Measurements from ENCODE around the gene ZBTB38.

The ZBTB38 gene

GRCh38 chr3:141384575-141384974, 16.3 kb downstream of the ZBTB38 start:
- no peak for TF ChIP-seq CTCF (IDR thresholded peaks at IDR 0.05; ENCODE audit: low read depth, low read length)
- no peak overlapping the region for H3K4me3 ChIP-seq (ENCODE audit: low read depth, low read length)
- DNase-seq (ENCODE audit: low read depth, low spot score): no peak
- in situ Hi-C loops (cut with HindIII; ENCODE audit: low sequenced_read_pairs): no loop called here

- peak overlapping the region; percentile 2 for H3K4me3 ChIP-seq (ENCODE audit: low read depth, low read length)
- no peak for TF ChIP-seq CTCF (IDR thresholded peaks at IDR 0.05; ENCODE audit: low read depth, low read length)
- in situ Hi-C loops (cut with HindIII; ENCODE audit: low sequenced_read_pairs): no loop called here
- peak; percentile 35 for DNase-seq (ENCODE audit: low read depth, low spot score)
Measured at GRCh38 chr3:141385406-141386125, 17.3 kb downstream of the ZBTB38 start.

GRCh38 chr3:141386126-141386488, 17.8 kb downstream of the ZBTB38 start:
- H3K4me3 ChIP-seq (ENCODE audit: low read depth, low read length): peak overlapping the region; percentile 2
- in situ Hi-C loops (cut with HindIII; ENCODE audit: low sequenced_read_pairs): no loop called here
- DNase-seq (ENCODE audit: low read depth, low spot score): no peak
- no peak for TF ChIP-seq CTCF (IDR thresholded peaks at IDR 0.05; ENCODE audit: low read depth, low read length)

- no peak for DNase-seq (ENCODE audit: low read depth, low spot score)
- TF ChIP-seq CTCF (IDR thresholded peaks at IDR 0.05; ENCODE audit: low read depth, low read length): no peak
- H3K4me3 ChIP-seq (ENCODE audit: low read depth, low read length): no peak overlapping the region
- in situ Hi-C loops (cut with HindIII; ENCODE audit: low sequenced_read_pairs): no loop called here
Measured at GRCh38 chr3:141386611-141387111, 18.4 kb downstream of the ZBTB38 start.

- no peak for TF ChIP-seq CTCF (IDR thresholded peaks at IDR 0.05; ENCODE audit: low read depth, low read length)
- in situ Hi-C loops (cut with HindIII; ENCODE audit: low sequenced_read_pairs): no loop called here
- DNase-seq (ENCODE audit: low read depth, low spot score): no peak
- no peak overlapping the region for H3K4me3 ChIP-seq (ENCODE audit: low read depth, low read length)
Measured at GRCh38 chr3:141387516-141387915, 19.2 kb downstream of the ZBTB38 start.

- no peak overlapping the region for H3K4me3 ChIP-seq (ENCODE audit: low read depth, low read length)
- no peak for DNase-seq (ENCODE audit: low read depth, low spot score)
- TF ChIP-seq CTCF (IDR thresholded peaks at IDR 0.05; ENCODE audit: low read depth, low read length): no peak
- in situ Hi-C loops (cut with HindIII; ENCODE audit: low sequenced_read_pairs): no loop called here
Measured at GRCh38 chr3:141388395-141388794, 20.1 kb downstream of the ZBTB38 start.

Data from astrocyte of the spinal cord (primary cell).